Measurements from ENCODE around the gene HOXA3. TPM values are rescaled to one million over a fixed set of nuclear protein-coding genes. Genes with fewer than 3 reads are reported as not detected.

HOXA3 gene
- polyA plus RNA-seq, 1 donor (not counting 4 experiments of a cell fraction or from before 2014, with no cell fraction given) = 0.58 TPM

- Histone ChIP-seq H4K20me1 (ENCODE audit: control insufficient read depth, extremely low read depth, insufficient read depth, low read length) (no peaks in the 10 kb centered on the region), H3K9me1 (ENCODE audit: control insufficient read depth, extremely low read depth, insufficient read depth, low read length) (no peaks in the 10 kb centered on the region), H2AFZ (ENCODE audit: control insufficient read depth, low read length) (peak within 1 kb of the TSS; percentile 74), H3K9ac (ENCODE audit: control insufficient read depth, extremely low read depth, insufficient read depth, low read length) (peak within 1 kb of the TSS; percentile 60), H3K4me1 (ENCODE audit: control insufficient read depth, extremely low read depth, insufficient read depth, low read length) (peaks cover 13% of the 10 kb centered on the region), H3K4me2 (ENCODE audit: control insufficient read depth, extremely low read depth, insufficient read depth, low read depth, low read length) (peak within 1 kb of the TSS; percentile 79), H3K4me3 (ENCODE audit: control insufficient read depth in 2 of 3, extremely low read depth in 1 of 3, insufficient read depth in 2 of 3, low read depth in 1 of 3, low read length in 3 of 3) (peak within 1 kb of the TSS; percentile 34 to 74 (median 44)), H3K9me3 (ENCODE audit: control insufficient read depth, low read depth, low read length) (no peaks in the 10 kb centered on the region), H3K27me3 (ENCODE audit: control insufficient read depth, extremely low read depth, insufficient read depth, low read length) (peaks cover 79% of the 10 kb centered on the region), H3K79me2 (ENCODE audit: control insufficient read depth, insufficient read depth, low read length) (no peaks in the 10 kb centered on the region), H3K27ac (ENCODE audit: control insufficient read depth, insufficient read depth, low read length) (no peak within 1 kb of the TSS), H3K36me3 (ENCODE audit: control insufficient read depth in 2 of 2, extremely low read depth in 1 of 2, insufficient read depth in 2 of 2, low read length in 2 of 2) (no peaks in the 10 kb centered on the region)
- no peak for TF ChIP-seq CTCF (optimal IDR thresholded peaks at IDR 0.05 in 1 of 3, IDR thresholded peaks at IDR 0.05 in 1 of 3, conservative IDR thresholded peaks at IDR 0.05 in 1 of 3; ENCODE audit: extremely low read depth in 1 of 3, insufficient read depth in 2 of 3, low read length in 3 of 3)
- peak; percentile 39 for TF ChIP-seq EZH2 (IDR thresholded peaks at IDR 0.05; ENCODE audit: low read length)
- FAIRE-seq = no peak
- DNase-seq (ENCODE audit: low read depth, low spot score) = no peak
- dilution Hi-C loops (cut with MboI; ENCODE audit: extremely low pct_ligation_motif_present, low sequenced_read_pairs) = no loop called here
Measured at GRCh38 chr7:27185013-27185853, 32.9 kb upstream of the HOXA3 start, which contains the start of gene HOXA11. Gene HOXA11 (minus strand): TSS chr7:27185232. CDS start chr7:27185144, 88 bp downstream.

- Histone ChIP-seq H3K79me2 (ENCODE audit: control insufficient read depth, insufficient read depth, low read length) (no peaks in the 10 kb centered on the region), H3K9me1 (ENCODE audit: control insufficient read depth, extremely low read depth, insufficient read depth, low read length) (no peaks in the 10 kb centered on the region), H3K4me2 (ENCODE audit: control insufficient read depth, extremely low read depth, insufficient read depth, low read depth, low read length) (peak overlapping the region; percentile 79), H3K27ac (ENCODE audit: control insufficient read depth, insufficient read depth, low read length) (no peak overlapping the region), H3K36me3 (ENCODE audit: control insufficient read depth in 2 of 2, extremely low read depth in 1 of 2, insufficient read depth in 2 of 2, low read length in 2 of 2) (no peaks in the 10 kb centered on the region), H3K27me3 (ENCODE audit: control insufficient read depth, extremely low read depth, insufficient read depth, low read length) (peaks cover 71% of the 10 kb centered on the region), H3K9me3 (ENCODE audit: control insufficient read depth, low read depth, low read length) (no peaks in the 10 kb centered on the region), H2AFZ (ENCODE audit: control insufficient read depth, low read length) (peak overlapping the region; percentile 74), H4K20me1 (ENCODE audit: control insufficient read depth, extremely low read depth, insufficient read depth, low read length) (no peaks in the 10 kb centered on the region), H3K4me1 (ENCODE audit: control insufficient read depth, extremely low read depth, insufficient read depth, low read length) (peaks cover 15% of the 10 kb centered on the region), H3K9ac (ENCODE audit: control insufficient read depth, extremely low read depth, insufficient read depth, low read length) (peak overlapping the region; percentile 60), H3K4me3 (ENCODE audit: control insufficient read depth in 2 of 3, extremely low read depth in 1 of 3, insufficient read depth in 2 of 3, low read depth in 1 of 3, low read length in 3 of 3) (peak overlapping the region; percentile 34 to 74 (median 44))
- TF ChIP-seq CTCF (optimal IDR thresholded peaks at IDR 0.05 in 1 of 3, IDR thresholded peaks at IDR 0.05 in 1 of 3, conservative IDR thresholded peaks at IDR 0.05 in 1 of 3; ENCODE audit: extremely low read depth in 1 of 3, insufficient read depth in 2 of 3, low read length in 3 of 3) (no peak), EZH2 (IDR thresholded peaks at IDR 0.05; ENCODE audit: low read length) (peak; percentile 16)
- DNase-seq (ENCODE audit: low read depth, low spot score) (no peak), FAIRE-seq (no peak)
- dilution Hi-C loops (cut with MboI; ENCODE audit: extremely low pct_ligation_motif_present, low sequenced_read_pairs) = no loop called here
Measured at GRCh38 chr7:27184337-27185012, 32.1 kb upstream of the HOXA3 start.

Measured in keratinocyte (primary cell).